Breast epithelium (tissue), 4 donors: ENCODE measurements around the gene OSBPL3. TPM values are rescaled to one million over a fixed set of nuclear protein-coding genes. Genes with fewer than 3 reads are reported as not detected.
A peak's percentile ranks its signal among the peaks of the same experiment; 100 is the strongest.

ENCODE experiments used
- DNase-seq, 2 donors: peaks; one replicate each; pipeline ENCODE4 v3.0.0-alpha.2; 2019; ENCODE audit warnings: low spot score in 2 of 2
- H3K27ac ChIP-seq, 2 donors: fragments of 200-600 bp; sonication (generic) in 1 of 2; one replicate each; pipeline ENCODE4 v1.5.1; 2016 to 2019; ENCODE audit warnings: mild to moderate bottlenecking in 1 of 2
- H3K27me3 ChIP-seq, 2 donors: fragments of 200-600 bp; sonication (generic) in 1 of 2; one replicate each; pipeline versions ENCODE4 v1.5.1 to v1.6.0; 2017 to 2019; ENCODE audit warnings: control low read depth in 1 of 2, mild to moderate bottlenecking in 1 of 2
- H3K36me3 ChIP-seq: fragments of 200-600 bp; one replicate; pipeline ENCODE4 v1.5.1; 2019
- H3K4me1 ChIP-seq, 2 donors: fragments of 200-600 bp; sonication (generic); one replicate each; pipeline ENCODE4 v1.5.1; 2016 to 2019; ENCODE audit warnings: control low read depth in 1 of 2
- H3K4me3 ChIP-seq, 3 donors: fragments of 200-600 bp; sonication (generic); 1 replicate in 2 of 3; 2 replicates in 1 of 3; pipeline ENCODE4 v1.5.1; 2016 to 2019; ENCODE audit warnings: mild to moderate bottlenecking in 3 of 3, moderate library complexity in 2 of 3
- H3K9me3 ChIP-seq, 2 donors: fragments of 200-600 bp; sonication (generic) in 1 of 2; one replicate each; pipeline ENCODE4 v1.5.1; 2016 to 2019; ENCODE audit warnings: control low read depth in 1 of 2
- CTCF ChIP-seq, 3 donors: fragments of 450-650 bp; IDR thresholded peaks; one replicate each; pipeline ENCODE4 v1.5.1; 2016 to 2017; ENCODE audit warnings: antibody characterized with exemption in 3 of 3, mild to moderate bottlenecking in 3 of 3, moderate library complexity in 3 of 3
- POLR2A ChIP-seq: fragments of 450-650 bp; IDR thresholded peaks from one replicate; pipeline ENCODE4 v1.6.1; 2016; ENCODE audit warnings: antibody characterized with exemption, mild to moderate bottlenecking, moderate library complexity
- POLR2AphosphoS5 ChIP-seq, 3 donors: sonication (generic); formaldehyde crosslinking; IDR thresholded peaks; one replicate each; pipeline ENCODE4 v1.6.1; 2017; ENCODE audit warnings: antibody characterized with exemption in 3 of 3
- intact Hi-C: fragments of 100-400 bp; cut with DNase I; formaldehyde crosslinking; loops from one replicate; pipeline ENCODE4 v1.15.1; 2023; ENCODE audit warnings: low total_unique reads
- total RNA-seq, 3 donors: library from RNA; depleted of rRNA; stranded (reverse); fragments of >200 nt; gene quantifications; one replicate each; pipeline ENCODE4 v1.1.0, GENCODE V29; 2016

The OSBPL3 gene
- total RNA-seq, 3 donors from 2014 or later, result 6.4 to 20.5 (median 8.5) TPM

GRCh38 chr7:24964191-24964590, 15.8 kb downstream of the OSBPL3 start:
- no peaks in the 10 kb centered on the region for H3K36me3 ChIP-seq
- no peak overlapping the region for H3K4me3 ChIP-seq
- no peak overlapping the region for H3K27ac ChIP-seq
- TF ChIP-seq CTCF (IDR thresholded peaks at IDR 0.05), result no peak
- TF ChIP-seq POLR2AphosphoS5 (IDR thresholded peaks at IDR 0.05), result no peak
- TF ChIP-seq POLR2A, result no peak
- intact Hi-C loops, result no loop called here
- DNase-seq, result no peak
- H3K4me1 ChIP-seq, result no peaks in the 10 kb centered on the region
- H3K27me3 ChIP-seq, result no peaks in the 10 kb centered on the region
- H3K9me3 ChIP-seq, result no peaks in the 10 kb centered on the region

- H3K27ac ChIP-seq, result peak overlapping the region in 1 of 2 donors; percentile 30
- H3K9me3 ChIP-seq, result no peaks in the 10 kb centered on the region
- H3K27me3 ChIP-seq, result no peaks in the 10 kb centered on the region
- H3K36me3 ChIP-seq, result no peaks in the 10 kb centered on the region
- intact Hi-C loops, result no loop called here
- no peak overlapping the region for H3K4me3 ChIP-seq
- DNase-seq, result peak in 1 of 2 donors; percentile 51
- TF ChIP-seq POLR2AphosphoS5 (IDR thresholded peaks at IDR 0.05), result peak in 1 of 3 donors; percentile 25
- no peak for TF ChIP-seq CTCF (IDR thresholded peaks at IDR 0.05)
- no peaks in the 10 kb centered on the region for H3K4me1 ChIP-seq
These were observed 16.8 kb downstream of the OSBPL3 start for GRCh38 chr7:24963218-24963617.

- Histone ChIP-seq H3K4me1 (no peaks in the 10 kb centered on the region), H3K27ac (peak overlapping the region in 1 of 2 donors; percentile 30), H3K9me3 (no peaks in the 10 kb centered on the region), H3K4me3 (no peak overlapping the region), H3K36me3 (no peaks in the 10 kb centered on the region), H3K27me3 (no peaks in the 10 kb centered on the region)
- intact Hi-C loops, result no loop called here
- no peak for TF ChIP-seq POLR2AphosphoS5 (IDR thresholded peaks at IDR 0.05)
- no peak for DNase-seq
These were observed 17.5 kb downstream of the OSBPL3 start for GRCh38 chr7:24962418-24962962.

- no peak for DNase-seq
- H3K9me3 ChIP-seq, result no peaks in the 10 kb centered on the region
- no peak overlapping the region for H3K27ac ChIP-seq
- no peak for TF ChIP-seq CTCF (IDR thresholded peaks at IDR 0.05)
- no peak for TF ChIP-seq POLR2A
- no peaks in the 10 kb centered on the region for H3K27me3 ChIP-seq
- H3K36me3 ChIP-seq, result no peaks in the 10 kb centered on the region
- H3K4me1 ChIP-seq, result peaks cover 0 to 4% of the 10 kb centered on the region in 2 donors
- H3K4me3 ChIP-seq, result no peak overlapping the region
- intact Hi-C loops, result no loop called here
These were observed 20.1 kb downstream of the OSBPL3 start for GRCh38 chr7:24959735-24960485.

GRCh38 chr7:24958399-24958798, 21.6 kb downstream of the OSBPL3 start:
- Histone ChIP-seq H3K9me3 (no peaks in the 10 kb centered on the region), H3K4me3 (no peak overlapping the region), H3K27me3 (no peaks in the 10 kb centered on the region), H3K36me3 (no peaks in the 10 kb centered on the region), H3K4me1 (peaks cover 0 to 4% of the 10 kb centered on the region in 2 donors), H3K27ac (no peak overlapping the region)
- TF ChIP-seq POLR2AphosphoS5 (IDR thresholded peaks at IDR 0.05) (no peak), CTCF (IDR thresholded peaks at IDR 0.05) (no peak), POLR2A (no peak)
- no peak for DNase-seq
- intact Hi-C loops, result no loop called here
